Gastrocnemius medialis (tissue), 4 donors: ENCODE data around the gene SPRN. TPM values are rescaled to one million over a fixed set of nuclear protein-coding genes. Genes with fewer than 3 reads are reported as not detected.

ENCODE experiments used
- ATAC-seq, 2 donors: fragments of 150-250 bp; one replicate each; pipeline ENCODE4 v1.9.1; 2016
- DNase-seq, 2 donors: peaks; one replicate each; pipeline ENCODE4 v3.0.0-alpha.2; 2019
- H3K27ac ChIP-seq, 4 donors: fragments of 200-600 bp; sonication (generic); 1 replicate in 1 of 4; 2 replicates in 3 of 4; pipeline ENCODE4 v1.5.1; 2016 to 2018; ENCODE audit warnings: mild to moderate bottlenecking in 2 of 4, moderate library complexity in 1 of 4
- H3K27me3 ChIP-seq, 3 donors: fragments of 200-600 bp; sonication (generic) in 2 of 3; 1 replicate in 1 of 3; 2 replicates in 2 of 3; pipeline versions ENCODE4 v1.5.1 to v1.6.0; 2016 to 2019; ENCODE audit warnings: mild to moderate bottlenecking in 1 of 3, moderate library complexity in 1 of 3
- H3K36me3 ChIP-seq, 2 donors: fragments of 200-600 bp; sonication (generic) in 1 of 2; one replicate each; pipeline ENCODE4 v1.5.1; 2017 to 2018
- H3K4me1 ChIP-seq, 2 donors: fragments of 200-600 bp; sonication (generic) in 1 of 2; one replicate each; pipeline ENCODE4 v1.5.1; 2016 to 2017; ENCODE audit warnings: mild to moderate bottlenecking in 2 of 2
- H3K4me3 ChIP-seq, 4 donors: fragments of 200-600 bp; sonication (generic) in 3 of 4; 1 replicate in 1 of 4; 2 replicates in 3 of 4; pipeline ENCODE4 v1.5.1; 2016 to 2019; ENCODE audit warnings: mild to moderate bottlenecking in 2 of 4
- H3K9me3 ChIP-seq, 3 donors: fragments of 200-600 bp; sonication (generic) in 2 of 3; 1 replicate in 1 of 3; 2 replicates in 2 of 3; pipeline ENCODE4 v1.5.1; 2016 to 2019
- CTCF ChIP-seq, 5 experiments: fragments of 450-650 bp in 3 of 5; fragments of 200-600 bp in 2 of 5; sonication (generic) in 2 of 5; IDR thresholded peaks in 4 of 5; conservative IDR thresholded peaks in 1 of 5; 1 replicate in 4 of 5; 2 replicates in 1 of 5; pipeline ENCODE4 v1.5.1; 2016 to 2019; ENCODE audit warnings: antibody characterized with exemption in 5 of 5, mild to moderate bottlenecking in 3 of 5, moderate library complexity in 3 of 5
- POLR2A ChIP-seq, 2 donors: fragments of 450-650 bp; IDR thresholded peaks; one replicate each; pipeline ENCODE4 v1.6.1; 2017; ENCODE audit warnings: antibody characterized with exemption in 2 of 2, mild to moderate bottlenecking in 2 of 2, moderate library complexity in 2 of 2
- in situ Hi-C, 4 donors: fragments of 200-750 bp; cut with MboI; loops; one replicate each; pipeline versions ENCODE4 v1.15.0 to v1.8.0; 2017; ENCODE audit warnings: low sequenced_read_pairs in 4 of 4
- intact Hi-C: fragments of 100-400 bp; cut with DNase I; formaldehyde crosslinking; loops from one replicate; pipeline ENCODE4 v1.15.1; 2023; ENCODE audit warnings: low total_unique reads
- total RNA-seq, 4 donors: library from RNA; depleted of rRNA; stranded (reverse); fragments of >200 nt; gene quantifications; one replicate each; pipeline versions ENCODE4 v1.1.0 to v1.2.3, GENCODE V29; 2016

Gene SPRN
- total RNA-seq, 4 donors from 2014 or later, result not detected

- Histone ChIP-seq H3K9me3 (no peaks in the 10 kb centered on the region), H3K27ac (no peak overlapping the region), H3K4me1 (no peaks in the 10 kb centered on the region), H3K27me3 (peaks cover 0 to 6% (median 5%) of the 10 kb centered on the region in 3 donors), H3K4me3 (no peak overlapping the region), H3K36me3 (peaks cover 0 to 22% of the 10 kb centered on the region in 2 donors)
- DNase-seq (no peak), ATAC-seq (no peak)
- in situ Hi-C loops (no loop called here), intact Hi-C loops (no loop called here)
- TF ChIP-seq CTCF (IDR thresholded peaks at IDR 0.05 in 4 of 5, conservative IDR thresholded peaks at IDR 0.05 in 1 of 5) (no peak), POLR2A (IDR thresholded peaks at IDR 0.05) (no peak)
Measured at GRCh38 chr10:133422807-133423771, 1.3 kb downstream of the SPRN start.

- no peak for ATAC-seq
- Histone ChIP-seq H3K27ac (no peak overlapping the region), H3K4me1 (no peaks in the 10 kb centered on the region), H3K4me3 (no peak overlapping the region), H3K36me3 (peaks cover 0 to 22% of the 10 kb centered on the region in 2 donors), H3K9me3 (no peaks in the 10 kb centered on the region), H3K27me3 (peaks cover 0 to 6% (median 5%) of the 10 kb centered on the region in 3 donors)
- in situ Hi-C loops (no loop called here), intact Hi-C loops (no loop called here)
- DNase-seq, result no peak
- TF ChIP-seq POLR2A (IDR thresholded peaks at IDR 0.05), result no peak
- TF ChIP-seq CTCF (IDR thresholded peaks at IDR 0.05 in 4 of 5, conservative IDR thresholded peaks at IDR 0.05 in 1 of 5), result no peak
Measured at GRCh38 chr10:133422223-133422806, 2.1 kb downstream of the SPRN start.

GRCh38 chr10:133421336-133422222, 2.8 kb downstream of the SPRN start:
- no peak for ATAC-seq
- intact Hi-C loops (no loop called here), in situ Hi-C loops (no loop called here)
- Histone ChIP-seq H3K27ac (no peak overlapping the region), H3K36me3 (peaks cover 0 to 22% of the 10 kb centered on the region in 2 donors), H3K4me3 (no peak overlapping the region), H3K9me3 (no peaks in the 10 kb centered on the region), H3K27me3 (peaks cover 0 to 6% (median 5%) of the 10 kb centered on the region in 3 donors), H3K4me1 (no peaks in the 10 kb centered on the region)
- no peak for DNase-seq
- TF ChIP-seq POLR2A (IDR thresholded peaks at IDR 0.05) (no peak), CTCF (IDR thresholded peaks at IDR 0.05 in 4 of 5, conservative IDR thresholded peaks at IDR 0.05 in 1 of 5) (no peak)

- no peak for TF ChIP-seq POLR2A (IDR thresholded peaks at IDR 0.05)
- TF ChIP-seq CTCF (IDR thresholded peaks at IDR 0.05 in 4 of 5, conservative IDR thresholded peaks at IDR 0.05 in 1 of 5), result no peak
- Histone ChIP-seq H3K4me1 (no peaks in the 10 kb centered on the region), H3K36me3 (peaks cover 0 to 23% of the 10 kb centered on the region in 2 donors), H3K9me3 (no peaks in the 10 kb centered on the region), H3K27ac (no peak overlapping the region), H3K27me3 (peaks cover 0 to 6% (median 5%) of the 10 kb centered on the region in 3 donors), H3K4me3 (no peak overlapping the region)
- no peak for DNase-seq
- intact Hi-C loops (no loop called here), in situ Hi-C loops (no loop called here)
- no peak for ATAC-seq
Measured at GRCh38 chr10:133420579-133420978, 3.8 kb downstream of the SPRN start.
